HG02870 (cell line): ENCODE data around the gene CDCP1.
"Not testable (repeated sequence)": the region's sequence is repeated elsewhere in the genome, so short reads cannot be mapped to it uniquely, and the experiment has no call there.

Experiments used
- ATAC-seq: cut with Tn5 transposase; IDR thresholded peaks from one replicate; pipeline ENCODE4 v1.9.1; 2021; ENCODE audit warnings: mild to moderate bottlenecking, moderate library complexity; ENCODE audit not compliant: unreplicated experiment

Gene CDCP1

DNA sequence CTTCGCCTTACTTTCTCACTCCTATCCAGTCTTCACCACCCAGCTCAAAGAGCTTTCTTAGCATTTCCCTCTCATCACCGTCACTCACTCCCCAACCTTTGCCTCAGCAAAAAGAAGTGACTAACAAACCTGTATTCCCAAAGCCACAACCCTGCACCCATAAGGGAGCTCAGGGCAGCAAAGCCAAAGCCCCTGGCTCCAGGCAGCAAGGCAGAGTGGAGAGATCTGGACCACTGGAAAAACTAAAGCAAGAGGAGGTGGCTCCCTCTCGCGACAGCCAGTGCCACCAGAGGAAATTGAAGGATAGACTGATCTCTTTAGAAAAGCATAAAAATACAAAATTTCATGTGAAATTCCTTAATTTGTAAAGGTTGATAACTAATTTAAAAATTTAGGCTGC lies 25.1 kb upstream of the CDCP1 start:
- ATAC-seq, result no peak

GRCh38 chr3:45170096-45170495 lies 23.9 kb upstream of the CDCP1 start:
- ATAC-seq, result no peak

DNA sequence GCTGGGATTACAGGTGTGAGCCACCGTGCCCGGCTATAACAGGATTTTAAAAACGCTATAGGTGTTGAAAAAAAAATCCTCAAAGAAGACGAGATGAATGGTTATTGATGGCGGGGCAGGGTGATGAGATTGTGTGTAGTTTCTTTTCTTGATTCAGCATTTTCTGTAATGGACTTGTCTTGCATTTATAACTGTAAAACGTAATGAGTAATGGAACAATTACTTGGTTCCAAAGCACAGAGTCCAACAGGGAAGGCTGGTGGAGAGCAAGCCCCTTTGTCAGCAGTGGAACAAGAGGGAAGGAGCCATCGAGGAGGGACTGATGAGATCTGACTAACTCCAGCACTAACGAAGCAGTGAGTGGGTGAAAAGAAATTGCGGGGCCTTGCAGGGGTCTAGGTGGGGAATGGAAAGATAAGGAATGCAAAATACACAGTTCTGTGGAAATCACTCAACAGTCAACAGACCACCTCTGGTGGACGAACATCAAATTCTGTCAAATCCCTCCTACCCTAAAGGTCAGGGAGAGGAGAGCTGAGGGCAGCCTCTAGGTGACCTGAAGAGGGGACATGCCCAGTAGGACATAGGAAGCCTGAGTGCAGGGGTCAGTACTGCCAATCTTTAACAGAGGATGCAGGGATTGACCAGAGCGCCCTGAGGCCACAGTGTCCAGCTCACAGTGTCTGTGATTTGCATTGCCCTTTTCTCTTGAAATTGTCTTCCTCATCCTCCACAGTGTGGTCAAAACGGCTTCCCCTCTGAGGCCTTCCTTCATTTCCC lies 23.1 kb upstream of the CDCP1 start:
- no peak for ATAC-seq

GRCh38 chr3:45168451-45168850 lies 22.3 kb upstream of the CDCP1 start:
- ATAC-seq, result no peak

DNA sequence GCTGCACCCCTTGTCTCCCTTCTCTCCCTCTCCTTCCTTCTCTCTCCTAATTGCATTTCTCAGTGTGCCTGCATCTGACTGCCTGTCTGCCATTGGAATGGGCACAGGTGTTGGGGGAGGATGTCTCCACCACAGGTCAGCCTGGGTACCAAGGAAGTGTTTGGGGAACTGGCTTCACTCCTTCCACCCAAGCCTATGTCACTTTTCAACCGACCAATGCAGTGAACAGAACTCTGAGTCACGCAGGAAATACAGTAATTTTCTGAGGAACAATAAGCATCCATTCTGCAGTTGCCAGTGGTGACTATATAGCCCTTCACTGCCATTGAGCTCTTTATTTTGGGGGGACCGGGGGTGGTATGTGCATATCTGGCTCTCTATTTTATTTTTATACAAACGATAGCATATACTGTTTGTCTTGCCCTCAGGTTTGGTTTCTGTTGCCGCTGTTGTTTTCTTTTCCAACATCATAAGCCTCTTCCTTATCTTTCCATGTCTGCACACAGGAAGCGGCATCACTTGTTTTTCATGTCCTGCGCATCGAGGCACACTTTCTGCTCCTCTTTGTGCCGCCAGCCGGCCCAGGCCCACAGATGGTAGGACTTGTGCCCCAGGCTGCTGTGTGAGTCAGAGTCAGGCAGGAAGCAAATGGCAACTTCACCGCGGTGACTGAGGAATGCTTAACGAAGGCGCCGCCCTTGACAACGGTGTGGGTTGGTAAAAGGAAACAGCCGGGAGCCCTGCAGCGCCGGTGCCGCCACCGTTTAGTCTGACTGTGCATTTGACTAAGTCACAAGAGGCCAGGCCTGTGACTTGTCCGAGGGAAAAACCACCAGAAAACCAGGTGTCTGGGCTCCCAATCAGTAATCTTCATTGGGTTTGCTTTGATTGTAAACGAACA lies 21.1 kb upstream of the CDCP1 start:
- no peak for ATAC-seq

GRCh38 chr3:45166321-45166879 lies 20.2 kb upstream of the CDCP1 start:
- ATAC-seq, result no peak

GRCh38 chr3:45165497-45166283 lies 19.5 kb upstream of the CDCP1 start:
- no peak for ATAC-seq

GRCh38 chr3:45164056-45164455 lies 17.9 kb upstream of the CDCP1 start:
- no peak for ATAC-seq

GRCh38 chr3:45163481-45163880 lies 17.3 kb upstream of the CDCP1 start:
- no peak for ATAC-seq

GRCh38 chr3:45154641-45155147 lies 8.5 kb upstream of the CDCP1 start:
- no peak for ATAC-seq

GRCh38 chr3:45153658-45154437 lies 7.7 kb upstream of the CDCP1 start:
- ATAC-seq, result no peak

DNA sequence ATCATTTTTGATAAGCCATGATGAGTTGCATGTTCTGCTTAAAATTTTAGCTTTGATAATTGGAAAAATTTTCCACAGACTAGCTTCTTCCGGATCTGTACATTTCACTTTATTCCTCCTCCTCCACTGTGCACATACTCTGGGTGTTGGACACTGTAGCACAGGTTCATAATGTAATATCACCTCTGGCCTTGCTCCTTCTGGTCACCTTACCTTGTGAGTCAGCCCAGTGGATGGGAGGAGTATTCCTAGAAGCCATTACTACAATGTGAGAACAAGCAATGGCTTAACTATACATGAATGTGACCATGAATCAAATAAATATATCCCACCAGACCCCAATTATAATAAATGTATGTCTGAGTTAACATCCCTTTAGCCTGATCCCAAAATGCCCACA lies 6.1 kb upstream of the CDCP1 start:
- ATAC-seq, result no peak

GRCh38 chr3:45151100-45151499 lies 4.9 kb upstream of the CDCP1 start:
- no peak for ATAC-seq

DNA sequence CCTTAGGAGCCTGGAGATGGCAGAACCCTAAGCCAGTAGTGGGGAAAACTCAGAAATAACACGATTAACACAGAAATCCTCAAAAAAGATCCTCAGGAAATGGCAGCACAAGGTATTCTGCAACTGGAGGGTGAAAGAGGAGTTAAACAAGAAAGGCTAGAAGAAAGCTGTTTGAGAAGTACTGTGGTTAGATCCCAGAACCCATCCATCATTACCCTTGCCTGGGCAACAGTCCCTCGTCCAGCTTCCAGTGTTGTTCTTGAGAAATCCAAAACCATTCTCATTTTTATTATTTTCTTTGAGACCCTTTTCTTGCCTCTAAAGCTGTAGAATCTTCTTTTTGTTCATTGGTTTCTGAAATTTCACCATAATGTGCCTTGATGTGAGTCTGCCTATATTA lies 2.7 kb upstream of the CDCP1 start:
- ATAC-seq, result no peak

DNA sequence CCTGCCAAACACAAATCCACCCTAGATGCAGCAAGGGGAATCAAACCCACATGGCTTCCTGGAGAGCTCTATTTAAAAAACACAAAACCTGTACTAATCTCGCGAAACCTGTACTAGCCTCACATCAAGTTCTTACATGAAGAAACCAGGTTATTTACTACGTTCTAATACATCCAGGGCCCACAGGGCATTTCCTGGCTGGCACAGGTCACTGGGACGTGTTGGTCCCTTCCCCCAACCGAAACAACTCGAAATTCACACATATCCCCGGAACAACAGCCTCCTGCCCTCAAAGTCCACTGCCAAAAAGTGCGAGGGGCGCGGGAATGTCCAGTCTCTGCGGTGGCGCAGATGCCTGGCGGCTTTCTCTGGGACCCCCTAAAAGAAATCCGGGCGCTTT lies 955 bp downstream of the CDCP1 start:
- no peak for ATAC-seq

GRCh38 chr3:45143673-45144671 lies 2.2 kb downstream of the CDCP1 start:
- ATAC-seq, result no peak

- ATAC-seq, result not testable (repeated sequence)
Observed at GRCh38 chr3:45140770-45141155, 5.4 kb downstream of the CDCP1 start.

DNA sequence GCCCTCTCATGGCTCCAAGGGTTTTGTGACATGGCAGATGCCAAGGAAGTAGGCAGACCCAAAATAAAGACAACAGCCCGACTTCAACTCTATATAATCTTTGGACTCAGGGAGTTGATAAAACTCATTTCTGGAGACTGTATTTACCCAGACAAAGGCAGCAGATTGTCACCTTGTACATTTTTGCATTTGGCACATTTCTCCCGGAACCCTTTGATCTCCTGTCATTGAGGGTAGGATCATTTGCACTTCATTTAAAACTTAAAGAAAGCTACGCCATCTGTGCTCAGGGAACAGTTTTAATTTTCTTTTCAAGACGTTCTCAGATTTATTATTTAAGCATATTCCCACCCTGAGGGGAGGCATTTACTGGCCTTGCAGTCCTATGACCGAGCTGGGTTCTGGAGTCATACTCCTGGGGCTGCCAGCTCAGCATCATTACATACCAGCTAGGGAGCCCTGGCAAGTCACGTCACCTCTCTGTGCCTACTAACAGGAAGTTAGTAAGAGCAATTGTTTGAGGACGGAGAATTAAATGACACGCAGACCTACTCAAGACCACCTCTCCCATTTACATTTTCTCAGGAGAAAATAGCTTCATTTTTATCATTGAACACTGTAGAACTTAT lies 5.9 kb downstream of the CDCP1 start:
- ATAC-seq, result no peak
